IPS-NIHi7 (cell line): ENCODE results near the gene MLLT10.

Experiments used
- DNase-seq: peaks from one replicate; pipeline ENCODE4 v3.0.0; 2012; ENCODE audit warnings: mixed read lengths; ENCODE audit errors: extremely low spot score

MLLT10 gene

GRCh38 chr10:21634599-21635365 is 100.8 kb downstream of the MLLT10 start:
- DNase-seq, result no peak

- peak; percentile 21 for DNase-seq
Measured at GRCh38 chr10:21637795-21638194, 103.8 kb downstream of the MLLT10 start.

GRCh38 chr10:21638681-21639080 is 104.6 kb downstream of the MLLT10 start:
- DNase-seq, result no peak

- DNase-seq, result no peak
Measured at GRCh38 chr10:21648040-21648439, 114.0 kb downstream of the MLLT10 start.

- DNase-seq, result no peak
Measured at GRCh38 chr10:21649454-21649872, 115.4 kb downstream of the MLLT10 start.

GRCh38 chr10:21650353-21650752 is 116.3 kb downstream of the MLLT10 start:
- no peak for DNase-seq

- DNase-seq, result no peak
Measured at GRCh38 chr10:21655236-21655635, 121.2 kb downstream of the MLLT10 start.

GRCh38 chr10:21655687-21656086 is 121.7 kb downstream of the MLLT10 start:
- DNase-seq, result no peak

GRCh38 chr10:21661087-21661486 is 127.1 kb downstream of the MLLT10 start:
- no peak for DNase-seq

- DNase-seq, result no peak
Measured at GRCh38 chr10:21661935-21662334, 127.9 kb downstream of the MLLT10 start.

GRCh38 chr10:21662635-21663034 is 128.6 kb downstream of the MLLT10 start:
- DNase-seq, result no peak

- DNase-seq, result no peak
Measured at GRCh38 chr10:21668831-21669230, 134.8 kb downstream of the MLLT10 start.

GRCh38 chr10:21670391-21670790 is 136.4 kb downstream of the MLLT10 start:
- DNase-seq, result no peak

- no peak for DNase-seq
Measured at GRCh38 chr10:21673668-21674067, 139.6 kb downstream of the MLLT10 start.

GRCh38 chr10:21675157-21675796 is 141.2 kb downstream of the MLLT10 start:
- DNase-seq, result peak; percentile 48

- DNase-seq, result no peak
Measured at GRCh38 chr10:21677551-21677950, 143.5 kb downstream of the MLLT10 start.

GRCh38 chr10:21681156-21681555 is 147.1 kb downstream of the MLLT10 start:
- DNase-seq, result no peak

- DNase-seq, result no peak
Measured at GRCh38 chr10:21687266-21688008, 153.4 kb downstream of the MLLT10 start.

GRCh38 chr10:21688009-21688332 is 153.9 kb downstream of the MLLT10 start:
- DNase-seq, result no peak

- DNase-seq, result no peak
Measured at GRCh38 chr10:21688870-21689269, 154.8 kb downstream of the MLLT10 start.

- DNase-seq, result no peak
Measured at GRCh38 chr10:21689881-21690280, 155.8 kb downstream of the MLLT10 start.

- no peak for DNase-seq
Measured at GRCh38 chr10:21692916-21693315, 158.9 kb downstream of the MLLT10 start.

GRCh38 chr10:21693418-21693817 is 159.4 kb downstream of the MLLT10 start:
- no peak for DNase-seq
